ENCODE measurements around the gene ALDH18A1. TPM values are rescaled to one million over a fixed set of nuclear protein-coding genes. Genes with fewer than 3 reads are reported as not detected.

Gene ALDH18A1
- total and polyA plus RNA-seq, 5 donors from 2014 or later: 27.1 to 55.4 (median 43.1) TPM

DNA sequence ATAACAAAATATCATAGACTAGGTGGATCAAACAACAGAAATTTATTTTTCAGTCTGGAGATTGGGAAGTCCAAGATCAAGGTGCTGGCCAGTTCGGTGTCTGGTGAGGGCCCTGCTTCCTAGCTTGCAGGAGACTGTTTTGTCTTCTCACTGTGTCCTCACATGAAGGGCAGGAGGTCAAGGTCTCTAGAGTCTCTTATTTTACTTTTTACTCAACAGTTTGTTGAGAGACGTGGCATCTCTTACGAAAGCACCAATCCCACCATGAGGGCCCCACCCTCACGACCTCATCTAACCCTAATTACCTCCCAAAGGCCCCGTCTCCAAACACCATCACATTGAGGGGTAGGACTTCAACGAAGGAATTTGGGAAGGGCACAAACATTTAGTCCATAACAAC lies 54.1 kb downstream of the ALDH18A1 start:
- Histone ChIP-seq H3K27me3 (ENCODE audit: control insufficient read depth, insufficient read depth, low read length) (no peaks in the 10 kb centered on the region), H3K36me3 (ENCODE audit: control insufficient read depth, insufficient read depth, low read length) (peaks cover 15% of the 10 kb centered on the region), H3K27ac (ENCODE audit: insufficient read depth, low read length, poor library complexity, severe bottlenecking) (no peak overlapping the region), H3K4me3 (ENCODE audit: low read depth, low read length) (no peak overlapping the region), H3K4me1 (ENCODE audit: control insufficient read depth, insufficient read depth, low read length, poor library complexity, severe bottlenecking) (no peaks in the 10 kb centered on the region), H3K9me3 (ENCODE audit: control insufficient read depth in 2 of 2, low read length in 2 of 2) (no peaks in the 10 kb centered on the region)
- no peaks in the 10 kb centered on the region for H3K9me3 Mint-ChIP-seq
- no peaks in the 10 kb centered on the region for H3K4me1 Mint-ChIP-seq
- peaks cover 4% of the 10 kb centered on the region for H3K36me3 Mint-ChIP-seq
- DNase-seq (no peak), ATAC-seq (ENCODE audit: low read depth in 2 of 2) (no peak)
- H3K4me3 Mint-ChIP-seq: no peak overlapping the region
- H3K27me3 Mint-ChIP-seq: peaks cover 6% of the 10 kb centered on the region
- H3K27ac Mint-ChIP-seq: peak overlapping the region in 1 of 3 donors; percentile 41

DNA sequence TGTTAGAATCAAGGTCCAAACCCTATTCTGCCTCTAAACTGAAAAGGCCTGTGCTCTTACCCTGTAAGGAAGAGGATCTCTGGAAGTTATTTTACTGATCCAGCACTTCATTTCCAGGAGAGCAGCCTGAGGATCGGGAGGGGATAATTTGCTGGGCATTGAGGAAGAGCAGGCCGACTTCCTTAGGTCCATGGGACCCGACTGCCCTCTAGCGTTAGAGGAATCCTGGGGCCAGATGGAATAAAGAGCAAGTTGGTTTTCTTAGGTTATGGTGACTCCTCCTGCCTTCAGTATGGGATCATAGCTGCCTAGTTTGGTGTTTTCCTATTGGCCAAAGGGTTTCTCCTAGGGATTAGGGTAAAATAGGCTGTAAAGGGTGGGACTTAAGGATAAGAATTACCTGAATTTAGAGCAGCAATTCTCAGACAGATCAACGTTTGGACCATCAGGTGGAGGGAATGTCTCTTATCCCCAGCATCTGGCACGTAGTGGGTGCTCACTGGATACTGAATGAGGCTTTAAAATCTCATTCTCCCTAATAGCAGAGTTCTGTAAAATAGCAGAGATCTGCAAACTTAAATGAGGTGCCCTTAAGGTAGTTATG lies 55.3 kb downstream of the ALDH18A1 start:
- no peak overlapping the region for H3K27ac Mint-ChIP-seq
- Histone ChIP-seq H3K27me3 (ENCODE audit: control insufficient read depth, insufficient read depth, low read length) (no peaks in the 10 kb centered on the region), H3K4me1 (ENCODE audit: control insufficient read depth, insufficient read depth, low read length, poor library complexity, severe bottlenecking) (no peaks in the 10 kb centered on the region), H3K9me3 (ENCODE audit: control insufficient read depth in 2 of 2, low read length in 2 of 2) (no peaks in the 10 kb centered on the region), H3K36me3 (ENCODE audit: control insufficient read depth, insufficient read depth, low read length) (peaks cover 3% of the 10 kb centered on the region), H3K4me3 (ENCODE audit: low read depth, low read length) (no peak overlapping the region), H3K27ac (ENCODE audit: insufficient read depth, low read length, poor library complexity, severe bottlenecking) (no peak overlapping the region)
- ATAC-seq (ENCODE audit: low read depth in 2 of 2) (no peak), DNase-seq (peak in 2 of 3 donors; percentile 25 to 68)
- no peak overlapping the region for H3K4me3 Mint-ChIP-seq
- H3K36me3 Mint-ChIP-seq: peaks cover 3% of the 10 kb centered on the region
- H3K27me3 Mint-ChIP-seq: peaks cover 7% of the 10 kb centered on the region
- H3K4me1 Mint-ChIP-seq: no peaks in the 10 kb centered on the region
- H3K9me3 Mint-ChIP-seq: no peaks in the 10 kb centered on the region

DNA sequence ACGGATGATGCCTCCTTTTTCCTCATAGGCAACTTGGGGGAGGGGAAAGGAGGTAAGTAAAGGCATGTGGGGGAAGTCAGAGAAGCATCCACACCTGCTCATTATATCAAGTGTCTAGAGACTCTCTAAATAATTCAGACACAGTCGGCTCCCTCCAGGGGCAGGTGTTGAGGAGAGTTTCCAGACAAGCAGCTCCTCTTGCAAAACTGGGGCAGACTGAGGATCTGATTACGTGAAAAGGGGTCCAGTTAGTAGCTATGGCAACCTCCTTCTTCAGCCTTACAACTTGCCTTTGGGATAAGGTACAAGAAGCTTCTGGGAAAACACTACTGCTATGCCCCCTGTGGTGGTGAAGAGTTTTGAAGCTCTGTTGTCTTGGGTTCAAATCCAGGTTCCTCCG lies 56.4 kb downstream of the ALDH18A1 start:
- H3K4me1 Mint-ChIP-seq: no peaks in the 10 kb centered on the region
- H3K36me3 Mint-ChIP-seq: no peaks in the 10 kb centered on the region
- Histone ChIP-seq H3K36me3 (ENCODE audit: control insufficient read depth, insufficient read depth, low read length) (no peaks in the 10 kb centered on the region), H3K4me1 (ENCODE audit: control insufficient read depth, insufficient read depth, low read length, poor library complexity, severe bottlenecking) (no peaks in the 10 kb centered on the region), H3K27me3 (ENCODE audit: control insufficient read depth, insufficient read depth, low read length) (no peaks in the 10 kb centered on the region), H3K4me3 (ENCODE audit: low read depth, low read length) (no peak overlapping the region), H3K27ac (ENCODE audit: insufficient read depth, low read length, poor library complexity, severe bottlenecking) (no peak overlapping the region), H3K9me3 (ENCODE audit: control insufficient read depth in 2 of 2, low read length in 2 of 2) (no peaks in the 10 kb centered on the region)
- ATAC-seq (ENCODE audit: low read depth in 2 of 2) (no peak), DNase-seq (no peak)
- peaks cover 11% of the 10 kb centered on the region for H3K27me3 Mint-ChIP-seq
- no peak overlapping the region for H3K4me3 Mint-ChIP-seq
- H3K27ac Mint-ChIP-seq: no peak overlapping the region
- no peaks in the 10 kb centered on the region for H3K9me3 Mint-ChIP-seq

DNA sequence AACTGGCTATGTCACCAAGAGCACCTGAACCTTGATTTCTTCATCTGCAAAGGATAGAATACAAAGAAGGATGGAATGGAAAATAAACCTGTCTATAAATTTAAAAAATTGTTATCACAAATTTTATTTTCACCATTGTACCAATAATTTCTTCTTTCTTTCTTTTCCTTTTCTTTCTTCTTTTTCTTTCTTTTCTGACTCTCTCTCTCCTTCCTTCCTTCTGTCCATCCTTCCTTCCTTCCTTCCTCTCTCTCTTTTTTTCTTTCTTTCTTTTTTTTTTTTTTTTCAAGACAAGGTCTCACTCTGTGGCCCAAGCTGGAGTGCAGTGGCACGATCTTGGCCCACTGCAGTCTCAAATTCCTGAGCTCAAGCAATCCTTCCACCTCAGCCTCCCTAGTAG lies 58.7 kb downstream of the ALDH18A1 start:
- no peaks in the 10 kb centered on the region for H3K4me1 ChIP-seq (ENCODE audit: control insufficient read depth, insufficient read depth, low read length, poor library complexity, severe bottlenecking)
- peak overlapping the region in 1 of 3 donors; percentile 21 for H3K27ac Mint-ChIP-seq

DNA sequence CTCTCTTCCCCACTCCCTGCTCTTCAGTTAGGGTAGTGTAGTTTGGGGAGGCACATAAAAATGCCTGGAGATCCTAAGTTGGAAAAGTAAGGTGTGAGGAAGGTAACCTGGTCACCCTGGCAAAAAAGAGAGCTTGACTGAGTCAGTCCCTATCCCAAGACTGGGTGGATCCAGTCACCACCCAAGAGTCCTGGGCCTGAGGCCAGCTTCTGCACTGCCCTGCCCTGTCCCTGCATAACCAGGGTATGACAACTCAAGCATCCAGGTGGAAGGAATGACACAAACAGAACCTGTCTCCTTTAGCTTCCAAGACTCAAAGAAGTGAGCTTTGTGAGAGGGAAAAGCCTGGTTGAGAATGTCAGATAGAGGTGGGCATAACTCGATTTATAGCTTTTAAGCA lies 68.5 kb downstream of the ALDH18A1 start:
- H3K36me3 Mint-ChIP-seq: no peaks in the 10 kb centered on the region
- H3K9me3 ChIP-seq (ENCODE audit: control insufficient read depth in 2 of 2, low read length in 2 of 2): no peaks in the 10 kb centered on the region
- H3K4me1 ChIP-seq (ENCODE audit: control insufficient read depth, insufficient read depth, low read length, poor library complexity, severe bottlenecking): no peaks in the 10 kb centered on the region
- no peak overlapping the region for H3K4me3 Mint-ChIP-seq
- H3K27ac ChIP-seq (ENCODE audit: insufficient read depth, low read length, poor library complexity, severe bottlenecking): no peak overlapping the region
- H3K4me1 Mint-ChIP-seq: no peaks in the 10 kb centered on the region
- no peak overlapping the region for H3K27ac Mint-ChIP-seq
- H3K27me3 ChIP-seq (ENCODE audit: control insufficient read depth, insufficient read depth, low read length): peaks cover 6% of the 10 kb centered on the region
- H3K27me3 Mint-ChIP-seq: peaks cover 31% of the 10 kb centered on the region
- DNase-seq (no peak), ATAC-seq (ENCODE audit: low read depth in 2 of 2) (no peak)
- H3K4me3 ChIP-seq (ENCODE audit: low read depth, low read length): no peak overlapping the region
- no peaks in the 10 kb centered on the region for H3K36me3 ChIP-seq (ENCODE audit: control insufficient read depth, insufficient read depth, low read length)
- peaks cover 0 to under 1% (median 0%) of the 10 kb centered on the region in 7 donors for H3K9me3 Mint-ChIP-seq

More for the DNA sequence above, 58.7 kb downstream of the ALDH18A1 start:
- Mint-ChIP-seq H3K27me3 (peaks cover 25% of the 10 kb centered on the region), H3K36me3 (no peaks in the 10 kb centered on the region), H3K4me1 (no peaks in the 10 kb centered on the region), H3K4me3 (no peak overlapping the region), H3K9me3 (no peaks in the 10 kb centered on the region)
- Histone ChIP-seq H3K4me3 (ENCODE audit: low read depth, low read length) (no peak overlapping the region), H3K9me3 (ENCODE audit: control insufficient read depth in 2 of 2, low read length in 2 of 2) (no peaks in the 10 kb centered on the region), H3K36me3 (ENCODE audit: control insufficient read depth, insufficient read depth, low read length) (no peaks in the 10 kb centered on the region), H3K27ac (ENCODE audit: insufficient read depth, low read length, poor library complexity, severe bottlenecking) (no peak overlapping the region), H3K27me3 (ENCODE audit: control insufficient read depth, insufficient read depth, low read length) (peaks cover 2% of the 10 kb centered on the region)
- no peak for ATAC-seq (ENCODE audit: low read depth in 2 of 2)
- no peak for DNase-seq

DNA sequence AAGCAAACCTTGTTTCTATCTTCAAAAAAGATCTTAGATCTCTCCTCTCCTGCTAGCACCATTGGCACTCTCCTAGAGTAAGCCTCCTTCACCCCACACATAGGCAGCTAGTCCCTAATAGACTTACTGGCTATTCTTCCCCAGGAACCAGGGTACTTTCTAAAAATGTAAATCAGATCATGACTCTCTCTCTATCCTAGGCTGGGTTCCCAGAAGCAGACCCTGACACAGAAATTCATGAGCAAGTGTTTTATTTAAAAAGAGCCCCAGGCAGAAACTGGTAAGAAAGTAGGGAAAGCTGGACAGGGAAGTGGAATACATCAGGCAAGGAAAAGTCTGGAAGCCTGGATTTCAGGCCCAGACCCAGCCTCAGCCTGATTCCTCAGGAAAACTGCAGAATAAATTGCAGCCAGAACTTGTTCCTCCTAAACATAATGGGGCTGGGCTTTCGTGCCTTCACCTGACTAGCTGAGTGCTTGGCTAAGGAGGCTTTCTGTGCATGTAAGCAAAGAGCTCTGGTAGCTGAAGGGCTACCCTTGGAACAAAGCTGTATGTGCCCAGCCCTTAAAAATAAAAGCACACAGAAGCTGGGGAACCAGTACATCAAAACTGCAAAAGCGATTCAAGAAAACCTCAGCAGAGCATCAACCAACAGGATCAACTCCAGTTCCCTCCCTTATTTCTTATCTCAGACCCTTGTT lies 76.5 kb downstream of the ALDH18A1 start:
- Mint-ChIP-seq H3K27ac (no peak overlapping the region), H3K4me1 (no peaks in the 10 kb centered on the region), H3K9me3 (peaks cover 0 to 2% (median 0%) of the 10 kb centered on the region in 7 donors), H3K4me3 (no peak overlapping the region), H3K27me3 (peaks cover 22% of the 10 kb centered on the region), H3K36me3 (no peaks in the 10 kb centered on the region)
- Histone ChIP-seq H3K4me1 (ENCODE audit: control insufficient read depth, insufficient read depth, low read length, poor library complexity, severe bottlenecking) (no peaks in the 10 kb centered on the region), H3K27me3 (ENCODE audit: control insufficient read depth, insufficient read depth, low read length) (peaks cover 4% of the 10 kb centered on the region), H3K4me3 (ENCODE audit: low read depth, low read length) (no peak overlapping the region), H3K36me3 (ENCODE audit: control insufficient read depth, insufficient read depth, low read length) (no peaks in the 10 kb centered on the region), H3K9me3 (ENCODE audit: control insufficient read depth in 2 of 2, low read length in 2 of 2) (no peaks in the 10 kb centered on the region), H3K27ac (ENCODE audit: insufficient read depth, low read length, poor library complexity, severe bottlenecking) (no peak overlapping the region)
- ATAC-seq (ENCODE audit: low read depth in 2 of 2) (no peak), DNase-seq (no peak)

DNA sequence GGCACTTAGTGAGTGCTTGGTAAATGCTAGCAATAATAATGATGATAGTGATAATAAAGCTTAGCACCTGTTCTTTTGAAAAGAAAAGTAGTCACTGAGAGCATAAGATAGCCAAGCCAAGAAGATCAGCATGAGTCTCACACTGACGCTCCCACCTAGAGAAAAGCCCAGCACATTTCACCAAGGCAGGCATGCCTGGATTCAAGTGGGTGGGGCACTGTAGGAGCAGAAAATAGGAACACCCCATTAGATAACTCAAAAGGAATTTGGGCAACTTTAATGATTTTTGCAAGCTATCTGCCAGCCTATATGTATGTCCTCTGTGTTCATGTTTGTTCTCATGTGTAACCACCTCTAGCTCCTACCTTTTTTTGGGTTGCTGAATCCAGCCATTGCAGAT lies 77.2 kb downstream of the ALDH18A1 start:
- no peak for DNase-seq
- H3K27me3 ChIP-seq (ENCODE audit: control insufficient read depth, insufficient read depth, low read length): peaks cover 8% of the 10 kb centered on the region
- no peaks in the 10 kb centered on the region for H3K9me3 ChIP-seq (ENCODE audit: control insufficient read depth in 2 of 2, low read length in 2 of 2)
- no peaks in the 10 kb centered on the region for H3K36me3 ChIP-seq (ENCODE audit: control insufficient read depth, insufficient read depth, low read length)
- Mint-ChIP-seq H3K4me3 (no peak overlapping the region), H3K27me3 (peaks cover 19% of the 10 kb centered on the region), H3K9me3 (peaks cover 0 to 2% (median 0%) of the 10 kb centered on the region in 7 donors), H3K36me3 (no peaks in the 10 kb centered on the region), H3K4me1 (no peaks in the 10 kb centered on the region), H3K27ac (no peak overlapping the region)
- H3K4me3 ChIP-seq (ENCODE audit: low read depth, low read length): no peak overlapping the region
- no peak overlapping the region for H3K27ac ChIP-seq (ENCODE audit: insufficient read depth, low read length, poor library complexity, severe bottlenecking)
- ATAC-seq (ENCODE audit: low read depth in 2 of 2): no peak
- no peaks in the 10 kb centered on the region for H3K4me1 ChIP-seq (ENCODE audit: control insufficient read depth, insufficient read depth, low read length, poor library complexity, severe bottlenecking)

DNA sequence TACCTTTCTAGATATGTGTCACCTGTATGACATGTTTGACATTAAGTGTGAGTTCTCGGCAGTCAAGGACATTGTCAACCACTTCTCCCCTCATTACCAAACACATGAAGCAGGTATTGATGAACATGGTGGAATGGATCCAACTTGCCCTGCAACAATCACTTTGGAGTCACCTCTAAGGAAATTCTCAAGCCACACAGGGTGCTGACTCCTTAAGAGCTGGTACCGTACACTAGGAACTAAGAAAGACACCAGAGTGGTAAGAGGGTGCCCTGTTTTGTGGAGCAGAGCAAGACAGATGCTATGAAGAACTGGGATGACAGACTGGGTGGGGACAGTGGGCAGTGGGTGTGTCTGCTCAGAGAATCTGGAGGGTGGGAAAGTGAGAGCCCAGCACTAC lies 77.9 kb downstream of the ALDH18A1 start:
- H3K9me3 ChIP-seq (ENCODE audit: control insufficient read depth in 2 of 2, low read length in 2 of 2): no peaks in the 10 kb centered on the region
- Mint-ChIP-seq H3K27ac (no peak overlapping the region), H3K4me3 (no peak overlapping the region), H3K4me1 (no peaks in the 10 kb centered on the region), H3K36me3 (no peaks in the 10 kb centered on the region), H3K9me3 (peaks cover 0 to 2% (median 0%) of the 10 kb centered on the region in 7 donors), H3K27me3 (peaks cover 14% of the 10 kb centered on the region)
- ATAC-seq (ENCODE audit: low read depth in 2 of 2): no peak
- peaks cover 9% of the 10 kb centered on the region for H3K27me3 ChIP-seq (ENCODE audit: control insufficient read depth, insufficient read depth, low read length)
- DNase-seq: no peak
- no peaks in the 10 kb centered on the region for H3K4me1 ChIP-seq (ENCODE audit: control insufficient read depth, insufficient read depth, low read length, poor library complexity, severe bottlenecking)
- no peaks in the 10 kb centered on the region for H3K36me3 ChIP-seq (ENCODE audit: control insufficient read depth, insufficient read depth, low read length)
- H3K4me3 ChIP-seq (ENCODE audit: low read depth, low read length): no peak overlapping the region
- no peak overlapping the region for H3K27ac ChIP-seq (ENCODE audit: insufficient read depth, low read length, poor library complexity, severe bottlenecking)
